GM19035 (cell line): ENCODE results near the gene ARHGAP6.

Experiments used
- ATAC-seq: cut with Tn5 transposase; IDR thresholded peaks from one replicate; pipeline ENCODE4 v1.9.1; 2021; ENCODE audit not compliant: unreplicated experiment

The ARHGAP6 gene

GRCh38 chrX:11465648-11466411, 199.9 kb downstream of the ARHGAP6 start:
- no peak for ATAC-seq

GRCh38 chrX:11464836-11465463, 200.8 kb downstream of the ARHGAP6 start:
- no peak for ATAC-seq

GRCh38 chrX:11464380-11464779, 201.3 kb downstream of the ARHGAP6 start:
- no peak for ATAC-seq

GRCh38 chrX:11462648-11463047, 203.1 kb downstream of the ARHGAP6 start:
- no peak for ATAC-seq

GRCh38 chrX:11462136-11462535, 203.6 kb downstream of the ARHGAP6 start:
- no peak for ATAC-seq

GRCh38 chrX:11461201-11462001, 204.3 kb downstream of the ARHGAP6 start:
- ATAC-seq, result no peak

- ATAC-seq, result no peak
These were observed 205.4 kb downstream of the ARHGAP6 start for GRCh38 chrX:11460347-11460746.

- no peak for ATAC-seq
These were observed 207.6 kb downstream of the ARHGAP6 start for GRCh38 chrX:11458170-11458569.

GRCh38 chrX:11451151-11451550, 214.6 kb downstream of the ARHGAP6 start:
- ATAC-seq, result no peak

GRCh38 chrX:11450354-11450753, 215.4 kb downstream of the ARHGAP6 start:
- ATAC-seq, result no peak

GRCh38 chrX:11449613-11450012, 216.1 kb downstream of the ARHGAP6 start:
- ATAC-seq, result no peak

GRCh38 chrX:11447418-11447817, 218.3 kb downstream of the ARHGAP6 start:
- no peak for ATAC-seq

- no peak for ATAC-seq
These were observed 218.8 kb downstream of the ARHGAP6 start for GRCh38 chrX:11446949-11447348.

GRCh38 chrX:11446336-11446735, 219.4 kb downstream of the ARHGAP6 start:
- ATAC-seq, result no peak

GRCh38 chrX:11445540-11445939, 220.2 kb downstream of the ARHGAP6 start:
- no peak for ATAC-seq

GRCh38 chrX:11444052-11444451, 221.7 kb downstream of the ARHGAP6 start:
- no peak for ATAC-seq

- ATAC-seq, result no peak
These were observed 225.9 kb downstream of the ARHGAP6 start for GRCh38 chrX:11439846-11440245.

GRCh38 chrX:11438767-11439166, 227.0 kb downstream of the ARHGAP6 start:
- no peak for ATAC-seq

GRCh38 chrX:11438380-11438723, 227.4 kb downstream of the ARHGAP6 start:
- ATAC-seq, result no peak

GRCh38 chrX:11437642-11438379, 227.9 kb downstream of the ARHGAP6 start:
- no peak for ATAC-seq

- ATAC-seq, result no peak
These were observed 230.2 kb downstream of the ARHGAP6 start for GRCh38 chrX:11435568-11435967.
